GM19372 (cell line): ENCODE results near the gene TCEAL6.
"Not testable (repeated sequence)": the region's sequence is repeated elsewhere in the genome, so short reads cannot be mapped to it uniquely, and the experiment has no call there.

Source experiments
- ATAC-seq: cut with Tn5 transposase; IDR thresholded peaks from one replicate; pipeline ENCODE4 v1.9.1; 2021; ENCODE audit warnings: mild to moderate bottlenecking, low read depth, moderate library complexity; ENCODE audit not compliant: unreplicated experiment

TCEAL6 gene

GRCh38 chrX:102142274-102142673 lies at the start of gene TCEAL6:
Gene TCEAL6 (minus strand): TSS chrX:102142481.
- not testable (repeated sequence) for ATAC-seq

- no peak for ATAC-seq
Measured at GRCh38 chrX:102185967-102186720, 43.9 kb upstream of the TCEAL6 start.

GRCh38 chrX:102155806-102156179 lies 13.5 kb upstream of the TCEAL6 start, which contains the start of gene BEX5:
Gene BEX5 (minus strand): TSS chrX:102155977. CDS start chrX:102154265, 1,712 bp downstream.
- ATAC-seq, result peak; percentile 93

- peak; percentile 46 for ATAC-seq
Measured at GRCh38 chrX:102154900-102155805, 12.9 kb upstream of the TCEAL6 start.

GRCh38 chrX:102154218-102154860 lies 12.1 kb upstream of the TCEAL6 start:
- ATAC-seq, result no peak

GRCh38 chrX:102141631-102142030 lies 650 bp downstream of the TCEAL6 start:
- not testable (repeated sequence) for ATAC-seq

GRCh38 chrX:102140876-102141275 lies 1.4 kb downstream of the TCEAL6 start:
- not testable (repeated sequence) for ATAC-seq

GRCh38 chrX:102138064-102138463 lies 4.2 kb downstream of the TCEAL6 start:
- no peak for ATAC-seq

GRCh38 chrX:102129473-102129872 lies 12.8 kb downstream of the TCEAL6 start:
- no peak for ATAC-seq

GRCh38 chrX:102126863-102127262 lies 15.4 kb downstream of the TCEAL6 start:
- no peak for ATAC-seq

GRCh38 chrX:102126080-102126818 lies 16.0 kb downstream of the TCEAL6 start:
- not testable (repeated sequence) for ATAC-seq

- not testable (repeated sequence) for ATAC-seq
Measured at GRCh38 chrX:102125436-102125835, 16.8 kb downstream of the TCEAL6 start, which contains the start of gene TCEAL2. Gene TCEAL2 (plus strand): TSS chrX:102125679. CDS start chrX:102126831, 1,152 bp downstream.

- ATAC-seq, result not testable (repeated sequence)
Measured at GRCh38 chrX:102125014-102125413, 17.3 kb downstream of the TCEAL6 start.

GRCh38 chrX:102115748-102116147 lies 26.5 kb downstream of the TCEAL6 start:
- no peak for ATAC-seq

GRCh38 chrX:102113367-102113766 lies 28.9 kb downstream of the TCEAL6 start:
- no peak for ATAC-seq
